CD14-positive monocyte (primary cell): ENCODE results near the gene SYTL3. TPM values are rescaled to one million over a fixed set of nuclear protein-coding genes. Genes with fewer than 3 reads are reported as not detected.

Source experiments
- DNase-seq, 3 donors: peaks; one replicate each; pipeline ENCODE4 v3.0.0-alpha.2; 2011 to 2022
- H2AFZ ChIP-seq: 2 replicates; pipeline ENCODE4 v1.6.0; 2012; ENCODE audit warnings: mild to moderate bottlenecking, low read depth, low read length, inconsistent platforms; ENCODE audit not compliant: insufficient read depth, poor library complexity, severe bottlenecking
- H3K27ac ChIP-seq, 2 donors: 1 replicate in 1 of 2; 2 replicates in 1 of 2; pipeline ENCODE4 v1.5.1; 2012 to 2013; ENCODE audit warnings: low read length in 2 of 2, control low read depth in 1 of 2, inconsistent platforms in 1 of 2, low read depth in 1 of 2, mild to moderate bottlenecking in 1 of 2
- H3K27me3 ChIP-seq, 2 donors: one replicate each; pipeline versions ENCODE4 v1.6.0 to v1.6.1; 2011 to 2013; ENCODE audit warnings: low read length in 2 of 2; ENCODE audit not compliant: control insufficient read depth in 2 of 2, insufficient read depth in 2 of 2
- H3K36me3 ChIP-seq, 2 donors: replicated peaks in 1 of 2; 1 replicate in 1 of 2; 2 replicates in 1 of 2; pipeline versions ENCODE4 v1.5.1 to v1.6.1; 2012 to 2013; ENCODE audit warnings: low read length in 2 of 2, control low read depth in 1 of 2, inconsistent platforms in 1 of 2, mild to moderate bottlenecking in 1 of 2; ENCODE audit not compliant: insufficient read depth in 2 of 2, control insufficient read depth in 1 of 2
- H3K4me1 ChIP-seq, 2 donors: 1 replicate in 1 of 2; 2 replicates in 1 of 2; pipeline versions ENCODE4 v1.5.1 to v1.6.1; 2012 to 2013; ENCODE audit warnings: low read length in 2 of 2, control low read depth in 1 of 2, inconsistent platforms in 1 of 2, mild to moderate bottlenecking in 1 of 2, moderate library complexity in 1 of 2; ENCODE audit not compliant: insufficient read depth in 2 of 2, control insufficient read depth in 1 of 2
- H3K4me2 ChIP-seq: replicated peaks from 2 replicates; pipeline ENCODE3; 2012; ENCODE audit warnings: low read length, moderate library complexity, mild to moderate bottlenecking; ENCODE audit not compliant: poor library complexity, severe bottlenecking; ENCODE audit errors: extremely low read depth
- H3K4me3 ChIP-seq, 3 experiments: fragments of 200-600 bp in 1 of 3; sonication (generic) in 1 of 3; replicated peaks in 1 of 3; 1 replicate in 2 of 3; 2 replicates in 1 of 3; pipeline ENCODE4 v1.5.1; 2011 to 2013; ENCODE audit warnings: low read length in 3 of 3, mild to moderate bottlenecking in 3 of 3, control low read depth in 2 of 3, low read depth in 2 of 3, inconsistent platforms in 1 of 3, moderate library complexity in 1 of 3
- H3K79me2 ChIP-seq: 2 replicates; pipeline ENCODE4 v1.6.0; 2012; ENCODE audit warnings: mild to moderate bottlenecking, control low read depth, inconsistent platforms, low read length, moderate library complexity; ENCODE audit not compliant: insufficient read depth
- H3K9ac ChIP-seq: 2 replicates; pipeline ENCODE4 v1.6.0; 2017; ENCODE audit warnings: low read length, mild to moderate bottlenecking; ENCODE audit not compliant: insufficient read depth, poor library complexity, severe bottlenecking
- H3K9me3 ChIP-seq, 2 donors: replicated peaks in 1 of 2; 1 replicate in 1 of 2; 2 replicates in 1 of 2; pipeline versions ENCODE4 v1.5.1 to v1.6.1; 2012 to 2013; ENCODE audit warnings: low read length in 2 of 2, control low read depth in 1 of 2; ENCODE audit not compliant: control insufficient read depth in 1 of 2, insufficient read depth in 1 of 2
- H4K20me1 ChIP-seq: 2 replicates; pipeline ENCODE4 v1.6.0; 2012; ENCODE audit warnings: mild to moderate bottlenecking, low read length, control low read depth, moderate library complexity; ENCODE audit not compliant: insufficient read depth
- H3K27ac Mint-ChIP-seq, 7 donors: one replicate each; pipeline ENCODE4 v1.8.0; 2020; ENCODE audit warnings: mild to moderate bottlenecking in 7 of 7, mixed read lengths in 7 of 7, moderate library complexity in 6 of 7, inconsistent platforms in 2 of 7
- H3K27me3 Mint-ChIP-seq, 3 donors: one replicate each; pipeline ENCODE4 v1.8.0; 2021 to 2022; ENCODE audit warnings: low read depth in 3 of 3, mild to moderate bottlenecking in 3 of 3, mixed read lengths in 3 of 3, moderate library complexity in 3 of 3, inconsistent platforms in 1 of 3
- H3K36me3 Mint-ChIP-seq, 2 donors: one replicate each; pipeline ENCODE4 v1.8.0; 2020; ENCODE audit warnings: mixed read lengths in 2 of 2, inconsistent platforms in 1 of 2, mild to moderate bottlenecking in 1 of 2
- H3K4me1 Mint-ChIP-seq: one replicate; pipeline ENCODE4 v1.8.0; 2020; ENCODE audit warnings: mild to moderate bottlenecking, mixed read lengths
- H3K4me3 Mint-ChIP-seq, 2 donors: one replicate each; pipeline ENCODE4 v1.8.0; 2020; ENCODE audit warnings: mild to moderate bottlenecking in 2 of 2, mixed read lengths in 2 of 2, moderate library complexity in 1 of 2
- H3K9me3 Mint-ChIP-seq, 7 donors: one replicate each; pipeline ENCODE4 v1.8.0; 2020 to 2022; ENCODE audit warnings: mixed read lengths in 7 of 7, mild to moderate bottlenecking in 6 of 7, moderate library complexity in 6 of 7, inconsistent platforms in 2 of 7
- CTCF ChIP-seq: fragments of 200-600 bp; IDR thresholded peaks from one replicate; pipeline ENCODE4 v1.8.0; 2022; ENCODE audit warnings: antibody characterized with exemption, mild to moderate bottlenecking
- WGBS: methylation state at CpG from one replicate; pipeline ENCODE4 v1.1.5; 2013; ENCODE audit warnings: missing lambda C conversion rate; ENCODE audit not compliant: insufficient coverage; 5-methylcytosine and 5-hydroxymethylcytosine counted together
- intact Hi-C, 2 donors: fragments of 100-400 bp; cut with micrococcal nuclease; formaldehyde crosslinking; loops; one replicate each; pipeline versions ENCODE4 v1.15.0 to v1.15.1; 2023
- polyA plus RNA-seq, 3 donors: library from polyadenylated mRNA; depleted of rRNA in 1 of 3; unstranded in 2 of 3; stranded (reverse) in 1 of 3; fragments of 300-500 nt in 2 of 3; fragments of >200 nt in 1 of 3; fragmentation: Illumina TruSeq in 2 of 3; gene quantifications; 1 replicate in 2 of 3; 2 replicates in 1 of 3; pipeline ENCODE4 v1.2.3, GENCODE V29; 2012 to 2021

The SYTL3 gene
- polyA plus RNA-seq, 3 donors = 14.6 to 18.7 (median 14.8) TPM

GRCh38 chr6:158653577-158654354 is 3.9 kb downstream of the SYTL3 start:
- Histone ChIP-seq H4K20me1 (no peaks in the 10 kb centered on the region), H3K27ac (peak overlapping the region; percentile 89 to 98), H3K9ac (peak overlapping the region; percentile 72), H3K4me2 (peak overlapping the region; percentile 38), H3K9me3 (no peaks in the 10 kb centered on the region), H3K36me3 (no peaks in the 10 kb centered on the region), H3K27me3 (no peaks in the 10 kb centered on the region), H2AFZ (no peak overlapping the region), H3K4me3 (peak overlapping the region in 1 of 3 experiments; percentile 31), H3K79me2 (no peaks in the 10 kb centered on the region), H3K4me1 (peaks cover 64 to 69% of the 10 kb centered on the region in 2 donors)
- 33% methylated on average over 9 of the region's 15 CpGs for whole genome bisulfite sequencing
- peak overlapping the region; percentile 60 to 67 for H3K4me3 Mint-ChIP-seq
- H3K27me3 Mint-ChIP-seq = peaks cover 0 to 9% (median 0%) of the 10 kb centered on the region in 3 donors
- no peaks in the 10 kb centered on the region for H3K9me3 Mint-ChIP-seq
- peak overlapping the region; percentile 96 to 100 (median 98) for H3K27ac Mint-ChIP-seq
- peaks cover 0 to 4% of the 10 kb centered on the region in 2 donors for H3K36me3 Mint-ChIP-seq
- intact Hi-C loops = loop anchor here in 1 of 2 donors (10.0 kb wide), 1 partner anchor 599 kb away; no protein-coding TSS in a partner anchor
- TF ChIP-seq CTCF = no peak
- peaks cover 68% of the 10 kb centered on the region for H3K4me1 Mint-ChIP-seq
- peak; percentile 89 to 92 (median 90) for DNase-seq

DNA sequence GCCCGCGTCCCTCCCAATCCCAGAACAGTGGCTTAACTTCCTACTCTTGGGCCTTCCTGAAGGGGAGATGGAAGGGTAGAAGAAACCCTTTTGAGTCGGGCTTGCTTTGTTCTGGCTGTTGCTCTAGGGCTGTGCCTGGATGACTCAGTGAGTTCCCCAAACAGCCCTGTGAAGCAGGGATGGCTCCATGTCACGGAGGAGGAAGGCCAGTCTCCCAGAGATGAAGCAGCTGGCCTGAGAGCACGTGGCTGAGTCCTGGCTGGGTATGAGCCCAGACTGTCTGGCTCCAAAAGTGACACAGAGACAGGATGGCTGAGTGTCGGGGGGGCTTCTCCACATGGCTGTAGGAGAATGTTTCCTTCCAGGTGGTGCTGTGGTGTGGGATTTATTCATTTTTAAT is 4.6 kb downstream of the SYTL3 start:
- H3K4me2 ChIP-seq = peak overlapping the region; percentile 26
- peaks cover 57 to 62% of the 10 kb centered on the region in 2 donors for H3K4me1 ChIP-seq
- H3K27ac ChIP-seq = peak overlapping the region; percentile 89 to 98
- H3K27me3 ChIP-seq = no peaks in the 10 kb centered on the region
- H3K79me2 ChIP-seq = no peaks in the 10 kb centered on the region
- Mint-ChIP-seq H3K27ac (peak overlapping the region; percentile 96 to 100 (median 98)), H3K9me3 (no peaks in the 10 kb centered on the region), H3K36me3 (peaks cover 0 to 4% of the 10 kb centered on the region in 2 donors), H3K27me3 (peaks cover 0 to 9% (median 0%) of the 10 kb centered on the region in 3 donors), H3K4me1 (peaks cover 62% of the 10 kb centered on the region), H3K4me3 (peak overlapping the region in 1 of 2 donors; percentile 72)
- no peaks in the 10 kb centered on the region for H3K36me3 ChIP-seq
- H3K9me3 ChIP-seq = no peaks in the 10 kb centered on the region
- no peak for TF ChIP-seq CTCF
- 33% methylated on average over 3 of the region's 6 CpGs for WGBS
- no peak overlapping the region for H2AFZ ChIP-seq
- intact Hi-C loops = loop anchor here in 1 of 2 donors (10.0 kb wide), 1 partner anchor 600 kb away; no protein-coding TSS in a partner anchor
- peak; percentile 94 to 97 (median 96) for DNase-seq
- peak overlapping the region; percentile 72 for H3K9ac ChIP-seq
- peak overlapping the region in 1 of 3 experiments; percentile 17 for H3K4me3 ChIP-seq
- no peaks in the 10 kb centered on the region for H4K20me1 ChIP-seq
